ENCODE results near the gene ASGR1.

Gene ASGR1

GRCh38 chr17:7215652-7216180, 36.5 kb upstream of the ASGR1 start:
- no peak for DNase-seq

GRCh38 chr17:7215136-7215638, 36.0 kb upstream of the ASGR1 start:
- DNase-seq = no peak

DNA sequence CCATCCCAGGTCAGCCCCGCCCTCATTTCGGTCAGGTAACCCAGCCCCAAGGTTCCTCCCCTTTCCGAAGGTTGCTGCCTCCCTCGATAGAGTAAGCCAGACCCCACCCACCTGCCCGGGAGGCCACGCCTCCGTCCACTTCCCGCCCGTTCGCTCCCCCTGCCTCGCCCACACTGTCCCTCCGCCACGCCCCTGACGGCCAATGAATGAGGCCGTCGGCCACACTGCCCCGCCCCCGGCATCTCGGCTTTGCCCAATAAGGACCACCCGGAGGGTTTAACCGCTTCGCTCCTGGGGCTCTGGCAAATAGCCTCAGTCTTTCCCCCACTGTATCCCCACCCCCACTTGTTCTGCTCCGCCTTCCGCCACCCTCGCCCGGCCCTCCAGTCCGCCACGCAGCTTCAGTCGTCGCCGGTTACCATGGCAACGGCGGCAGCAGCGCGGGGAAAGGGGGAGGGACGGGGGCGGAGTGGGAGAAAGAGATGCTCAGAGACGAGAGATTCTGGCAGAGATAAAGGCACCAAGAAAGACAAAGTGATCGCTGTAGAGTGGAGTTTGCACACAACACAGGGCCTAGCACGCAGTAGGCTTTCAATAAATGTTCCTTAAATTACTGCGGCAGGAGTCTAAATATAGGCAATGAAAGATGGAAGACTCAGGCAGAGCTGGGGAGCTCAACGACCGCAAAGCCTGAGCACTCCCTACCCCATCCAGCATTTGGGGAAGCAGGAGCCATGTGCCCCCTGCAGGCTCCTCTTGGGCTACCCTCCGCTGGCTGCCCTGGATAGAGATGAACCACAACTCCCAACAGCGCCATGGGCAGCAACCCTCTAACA, 35.3 kb upstream of the ASGR1 start:
- DNase-seq = peak; percentile 99

- DNase-seq = no peak
Measured at GRCh38 chr17:7213895-7214299, 34.7 kb upstream of the ASGR1 start.

DNA sequence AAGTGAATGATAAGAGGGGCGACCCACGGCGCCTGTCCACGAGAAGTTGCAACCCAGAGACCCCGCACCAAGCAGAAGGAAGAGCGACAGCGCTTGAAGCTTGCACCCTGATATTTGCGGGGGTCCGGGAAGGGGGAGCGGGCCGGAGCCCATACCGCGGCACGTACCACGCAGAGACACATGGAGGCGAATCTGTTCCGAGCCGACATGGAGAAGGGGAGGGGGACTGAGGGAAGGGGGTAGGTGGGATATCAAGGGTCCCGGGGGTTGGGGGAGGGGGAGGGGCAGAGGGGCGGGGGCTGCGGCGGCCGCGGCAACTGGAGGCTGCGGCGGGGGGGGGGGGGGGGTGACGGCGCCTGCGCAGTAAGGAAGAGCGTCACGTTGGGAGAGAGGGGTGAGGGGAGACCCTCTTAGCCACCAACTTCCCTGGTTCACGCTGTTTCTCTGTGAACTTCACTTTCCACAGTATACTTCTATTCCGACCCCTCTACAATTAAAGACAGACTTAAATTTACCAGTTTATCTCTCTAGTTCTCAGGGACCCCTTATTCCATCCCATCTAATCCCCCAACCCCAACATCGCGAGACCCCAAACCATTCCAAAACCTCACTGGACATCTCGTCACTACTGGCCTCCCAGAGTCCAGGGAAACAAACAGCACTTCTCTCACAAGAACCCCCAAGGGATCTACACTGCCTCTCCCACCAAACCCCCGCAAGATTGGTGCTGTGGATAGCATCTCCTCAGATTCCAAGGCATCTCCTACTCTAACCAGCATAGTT, 32.5 kb upstream of the ASGR1 start:
- DNase-seq = no peak

DNA sequence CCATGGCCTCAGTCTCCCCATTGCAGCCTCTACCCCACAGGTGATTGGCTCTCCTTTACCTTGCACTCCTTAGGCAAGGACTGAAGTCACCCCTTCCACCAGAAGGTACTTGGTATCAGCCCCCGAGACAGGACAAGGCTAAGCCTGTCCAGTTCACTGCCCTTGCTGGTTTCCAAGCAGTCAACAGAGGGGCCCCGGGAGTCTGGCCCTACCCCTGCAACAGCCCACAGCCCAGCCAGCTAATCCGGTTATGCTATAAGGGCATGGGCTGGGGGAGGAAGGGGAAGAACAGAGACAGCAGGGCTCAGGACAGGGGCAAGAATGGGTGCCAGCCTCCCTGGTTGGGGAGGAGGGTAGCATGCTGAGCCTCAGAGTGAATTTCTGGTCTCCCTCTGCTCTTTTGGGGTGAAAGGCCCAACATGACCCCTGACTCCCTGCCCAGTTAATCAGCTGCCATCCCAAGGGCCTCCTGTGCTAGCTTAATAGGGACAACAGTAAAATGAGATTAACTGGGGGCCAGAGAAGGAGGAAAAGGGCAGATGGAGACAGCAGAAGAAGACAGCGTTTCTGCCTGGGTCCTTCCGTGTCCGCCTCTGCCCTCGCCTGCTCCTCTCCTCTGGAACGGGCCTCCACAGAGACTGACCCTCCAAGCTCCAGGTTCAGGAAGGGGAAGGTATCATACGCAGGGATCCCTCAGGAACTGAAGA, 29.7 kb upstream of the ASGR1 start:
- no peak for DNase-seq

- DNase-seq = no peak
Measured at GRCh38 chr17:7208027-7208571, 28.9 kb upstream of the ASGR1 start.

GRCh38 chr17:7207120-7208001, 28.2 kb upstream of the ASGR1 start:
- no peak for DNase-seq

DNA sequence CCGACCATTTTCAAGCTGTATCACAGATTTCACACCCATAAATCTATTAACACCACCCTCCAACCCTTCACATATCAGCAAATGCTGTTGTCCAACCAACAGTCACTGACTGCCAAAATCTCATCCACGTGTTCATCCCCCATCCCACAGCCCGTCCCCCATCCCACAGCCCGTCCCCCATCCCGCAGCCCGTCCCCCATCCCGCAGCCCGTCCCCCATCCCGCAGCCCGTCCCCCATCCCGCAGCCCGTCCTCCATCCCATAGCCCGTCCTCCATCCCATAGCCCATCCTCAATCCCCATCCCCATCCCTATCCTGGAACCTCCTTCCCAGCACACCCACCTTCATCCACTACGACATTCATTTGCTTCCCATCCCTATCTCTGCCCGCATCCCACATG, 26.4 kb upstream of the ASGR1 start:
- DNase-seq = no peak

DNA sequence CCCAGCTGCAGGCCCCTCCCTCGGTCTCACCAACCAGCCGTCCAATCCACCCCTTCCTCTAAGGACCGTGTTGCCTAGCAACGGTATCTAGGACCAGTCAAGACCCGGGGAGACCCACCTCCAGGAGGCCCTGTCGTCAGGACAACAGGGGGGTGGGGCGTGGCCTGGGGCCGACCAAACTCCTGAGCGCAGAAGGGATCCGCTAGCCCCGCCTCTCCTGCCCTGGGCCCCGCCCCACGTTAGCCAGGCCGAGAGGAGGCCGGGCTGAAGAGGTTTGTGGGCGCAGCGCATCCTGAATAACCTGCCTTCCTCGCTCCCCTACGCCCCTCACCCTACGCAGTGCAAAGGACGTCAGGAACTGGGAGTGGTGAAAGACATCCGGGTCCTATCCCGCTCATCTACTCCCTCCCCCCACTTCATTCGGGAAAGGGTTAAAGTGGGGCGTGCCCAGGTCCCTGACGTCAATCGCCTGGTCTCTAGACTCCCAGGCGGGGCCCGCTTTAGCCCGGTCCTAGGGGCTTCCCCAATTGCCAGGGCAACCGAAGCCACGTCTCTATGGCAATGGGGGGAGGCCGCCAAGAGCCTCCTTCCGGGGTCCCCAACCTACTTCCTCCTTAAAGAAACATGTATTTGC, 25.8 kb upstream of the ASGR1 start:
- DNase-seq = peak; percentile 89

- DNase-seq = no peak
Measured at GRCh38 chr17:7204336-7204735, 25.2 kb upstream of the ASGR1 start.

DNA sequence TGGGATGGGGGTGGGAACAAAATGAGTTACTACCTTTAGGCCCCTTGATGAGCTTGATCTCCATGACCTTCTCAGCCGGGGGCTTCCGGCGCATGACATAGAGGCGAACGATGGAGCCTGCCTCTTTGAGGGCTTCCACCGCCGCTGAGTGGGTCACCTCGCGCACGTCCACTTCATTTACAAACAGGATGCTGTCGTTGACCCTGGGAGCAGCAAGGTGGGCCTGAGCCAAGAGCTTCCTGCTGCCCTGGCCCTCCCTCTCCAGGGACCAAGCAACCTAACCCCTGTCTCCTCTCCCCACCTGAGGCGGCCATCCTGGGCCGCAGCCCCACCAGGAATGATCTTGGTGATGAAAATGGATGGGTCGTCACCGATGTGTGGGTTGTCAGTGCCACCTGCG, 24.2 kb upstream of the ASGR1 start:
- DNase-seq = no peak

- DNase-seq = no peak
Measured at GRCh38 chr17:7196651-7197401, 17.7 kb upstream of the ASGR1 start.

DNA sequence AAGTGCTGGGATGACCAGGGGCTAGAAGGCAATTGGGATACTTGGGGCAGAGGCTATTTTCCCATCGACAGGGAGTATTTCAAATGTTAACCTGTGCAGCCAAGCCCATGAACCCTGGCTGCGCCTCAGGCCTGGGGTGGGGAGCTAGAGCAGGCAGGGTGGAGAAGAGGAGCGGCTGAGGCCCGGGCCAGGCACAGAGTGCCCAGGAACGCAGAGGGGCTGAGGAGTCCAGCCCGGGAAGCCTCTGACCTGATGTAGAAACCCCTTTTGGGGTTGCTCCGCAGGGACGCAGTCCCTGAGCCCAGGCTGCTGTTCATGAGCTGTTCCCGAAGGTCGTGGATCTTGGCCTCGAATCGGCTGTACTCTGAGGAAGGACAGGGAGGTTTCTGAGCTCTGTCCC, 16.8 kb upstream of the ASGR1 start:
- DNase-seq = no peak

DNA sequence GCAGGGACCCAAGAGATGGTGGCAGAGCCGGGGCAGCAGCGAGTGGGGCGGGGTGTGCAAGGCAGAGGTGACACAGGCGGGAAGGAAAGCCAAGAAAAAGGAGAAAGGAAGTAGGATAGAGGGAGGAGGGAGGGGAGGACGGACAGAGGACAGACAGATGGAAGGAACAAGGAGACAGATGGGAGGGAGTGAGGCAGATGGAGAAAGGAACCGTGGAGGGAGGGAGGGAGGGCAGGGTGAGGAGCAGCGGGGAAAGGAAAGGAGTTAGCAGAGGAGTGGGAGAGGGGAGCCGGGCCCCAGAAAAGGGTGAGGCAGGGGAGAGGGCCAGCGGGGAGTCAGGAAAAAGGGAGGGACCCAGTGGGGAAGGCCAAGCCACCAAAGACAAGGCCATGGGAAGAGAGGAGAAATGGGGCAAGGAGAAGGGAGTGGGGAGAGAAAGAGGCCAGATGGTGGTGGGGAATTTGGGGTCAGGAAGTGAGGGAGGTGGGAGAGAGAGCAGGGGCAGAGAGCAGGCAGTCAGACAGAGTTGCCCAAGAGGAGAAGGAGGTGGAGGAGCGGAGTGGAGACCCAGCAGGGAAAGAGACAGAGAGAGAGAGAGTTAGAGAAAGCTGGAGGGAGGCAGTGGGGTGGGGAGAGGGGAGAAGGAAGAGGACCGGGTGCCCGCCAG, 13.2 kb upstream of the ASGR1 start:
- DNase-seq = no peak

DNA sequence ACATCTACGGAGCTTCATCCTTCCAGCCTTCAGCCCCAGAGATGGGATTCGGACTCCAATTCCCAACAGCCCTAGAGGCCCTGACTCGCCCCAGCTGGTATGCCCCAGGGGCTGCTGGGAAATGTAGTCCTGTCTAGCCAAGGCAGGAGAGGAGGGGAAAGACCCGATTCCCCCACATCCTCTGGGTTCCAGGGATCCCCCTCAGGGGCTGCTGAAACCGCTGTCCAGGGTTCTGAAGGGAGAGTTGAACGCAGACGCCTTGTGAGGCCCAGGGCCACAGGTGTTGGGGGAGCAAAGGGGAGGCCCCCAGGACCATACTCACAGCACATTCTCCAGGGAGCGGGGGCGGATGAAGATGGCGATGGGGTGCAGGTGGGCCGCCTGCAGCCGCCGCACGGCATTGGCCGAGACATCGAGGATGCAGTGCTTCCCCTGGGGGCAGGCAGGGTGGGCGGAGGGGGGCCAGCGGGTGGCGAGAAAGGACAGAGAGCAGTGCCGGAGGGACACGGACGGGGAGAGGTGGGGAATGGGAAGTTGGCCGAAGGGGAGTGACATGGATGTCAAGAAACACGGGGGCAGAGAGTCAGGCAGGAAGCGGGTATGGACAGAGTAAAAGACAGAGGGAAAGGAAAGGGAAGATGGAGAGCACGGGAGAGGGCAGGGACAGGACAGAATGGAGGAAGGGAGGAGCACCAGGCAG, 12.6 kb upstream of the ASGR1 start:
- DNase-seq = no peak

DNA sequence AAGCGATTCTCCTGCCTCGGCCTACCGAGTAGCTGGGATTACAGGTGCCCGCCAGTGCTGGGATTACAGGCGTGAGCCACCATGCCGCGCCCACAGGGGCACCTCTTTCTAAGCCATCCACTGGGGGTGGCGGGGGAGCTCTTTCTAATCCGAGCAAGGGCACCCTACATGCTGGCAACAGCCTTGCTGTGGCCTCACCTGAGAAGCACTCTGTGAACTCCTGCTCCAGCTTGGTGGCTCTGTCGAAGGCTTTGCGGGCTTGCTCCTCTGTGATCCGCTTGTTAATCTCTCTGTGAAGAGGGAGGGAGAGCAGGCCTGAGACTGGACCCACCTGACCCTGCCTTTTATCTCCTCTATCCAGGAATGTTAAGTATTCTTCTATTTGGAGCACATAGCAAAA, 11.9 kb upstream of the ASGR1 start:
- no peak for DNase-seq

DNA sequence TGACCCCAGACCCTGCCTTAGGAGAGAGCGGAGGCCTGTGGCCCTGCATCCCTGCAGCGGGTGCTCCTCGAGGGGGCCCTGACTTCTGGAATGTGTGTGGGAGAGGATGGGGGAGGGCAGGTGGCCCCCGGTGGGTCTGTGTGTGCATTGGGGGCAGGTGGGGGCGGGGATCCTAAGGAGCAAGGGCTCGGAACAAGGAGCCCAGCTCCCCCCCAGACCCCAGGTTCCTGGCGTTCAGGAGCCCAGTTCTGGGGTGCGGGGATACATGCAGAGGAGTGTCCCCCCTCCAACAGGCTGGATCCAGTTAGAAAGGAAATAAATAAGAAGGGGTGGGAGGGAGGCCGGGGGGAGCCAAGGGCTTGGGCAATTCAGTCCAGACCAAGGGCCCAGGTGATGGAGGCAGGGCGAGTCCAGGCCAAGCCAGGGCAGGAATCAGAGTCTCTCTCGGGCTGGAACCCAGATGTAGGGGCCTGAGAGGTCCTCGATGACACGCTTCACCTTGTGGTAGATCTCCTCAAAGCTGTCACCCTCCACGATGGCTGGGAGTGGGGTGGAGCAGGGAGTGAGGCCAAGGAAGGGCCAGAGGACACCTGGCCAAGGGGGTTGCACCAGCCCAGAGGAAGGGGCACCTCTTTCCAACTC, 11.2 kb upstream of the ASGR1 start:
- DNase-seq = no peak

DNA sequence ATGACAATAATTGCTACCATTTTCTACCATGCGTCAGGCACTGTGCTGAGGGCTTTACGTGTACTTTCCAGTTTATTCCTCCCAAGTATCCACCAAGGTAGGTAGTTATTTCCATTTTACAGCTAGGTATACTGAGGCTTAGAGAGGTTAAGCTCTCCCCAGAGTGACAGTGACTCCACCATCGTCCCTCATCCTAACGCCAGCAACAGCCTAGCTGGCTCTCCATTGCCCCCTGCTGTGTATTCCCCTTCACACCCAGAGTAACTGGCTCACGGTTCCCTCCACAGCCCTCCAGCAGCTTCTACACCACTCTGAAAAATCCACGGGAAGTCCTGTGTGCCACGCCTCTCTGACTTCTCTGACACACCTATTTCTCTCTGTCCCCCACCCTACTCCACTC, 7.1 kb upstream of the ASGR1 start:
- DNase-seq = no peak
